Measurements from ENCODE around the gene LPP.

- TF ChIP-seq CTCF (conservative IDR thresholded peaks at IDR 0.05; ENCODE audit: low read depth, low read length) (no peak), POLR2A (IDR thresholded peaks at IDR 0.05; ENCODE audit: low read depth, low read length) (no peak), MXI1 (IDR thresholded peaks at IDR 0.05; ENCODE audit: borderline replicate concordance, low read depth, low read length) (no peak), SMC3 (IDR thresholded peaks at IDR 0.05; ENCODE audit: low read depth, low read length) (no peak), RAD21 (IDR thresholded peaks at IDR 0.05; ENCODE audit: low read length) (no peak), RCOR1 (IDR thresholded peaks at IDR 0.05; ENCODE audit: insufficient replicate concordance, low read length) (no peak), ELK1 (IDR thresholded peaks at IDR 0.05; ENCODE audit: borderline replicate concordance, low read depth, low read length) (no peak), NFE2L2 (IDR thresholded peaks at IDR 0.05; ENCODE audit: low read depth, low read length) (no peak)
These were observed 238.1 kb downstream of the LPP start for GRCh38 chr3:188392076-188392475.
